ENCODE data around the gene TP63. TPM values are rescaled to one million over a fixed set of nuclear protein-coding genes. Genes with fewer than 3 reads are reported as not detected.

Gene TP63
- total RNA-seq, 2 donors from 2014 or later: not detected

GRCh38 chr3:189805375-189806067 is 174.3 kb downstream of the TP63 start:
- Histone ChIP-seq H3K27me3 (no peaks in the 10 kb centered on the region), H3K9me3 (peaks cover 0 to 4% (median 0%) of the 10 kb centered on the region in 3 donors), H3K4me3 (no peak overlapping the region), H3K4me1 (peaks cover 4% of the 10 kb centered on the region), H3K27ac (no peak overlapping the region), H3K36me3 (replicated peaks in 1 of 2; ENCODE audit: insufficient read depth in 1 of 2, low read depth in 2 of 2) (no peaks in the 10 kb centered on the region)
- TF ChIP-seq CTCF (IDR thresholded peaks at IDR 0.05): no peak
- TF ChIP-seq POLR2A (IDR thresholded peaks at IDR 0.05): no peak
- DNase-seq (no peak), ATAC-seq (no peak)
- intact Hi-C loops (cut with DNase I): no loop called here
- 76 to 77% methylated on average over 4 of the region's 4 CpGs for WGBS, 2 donors

DNA sequence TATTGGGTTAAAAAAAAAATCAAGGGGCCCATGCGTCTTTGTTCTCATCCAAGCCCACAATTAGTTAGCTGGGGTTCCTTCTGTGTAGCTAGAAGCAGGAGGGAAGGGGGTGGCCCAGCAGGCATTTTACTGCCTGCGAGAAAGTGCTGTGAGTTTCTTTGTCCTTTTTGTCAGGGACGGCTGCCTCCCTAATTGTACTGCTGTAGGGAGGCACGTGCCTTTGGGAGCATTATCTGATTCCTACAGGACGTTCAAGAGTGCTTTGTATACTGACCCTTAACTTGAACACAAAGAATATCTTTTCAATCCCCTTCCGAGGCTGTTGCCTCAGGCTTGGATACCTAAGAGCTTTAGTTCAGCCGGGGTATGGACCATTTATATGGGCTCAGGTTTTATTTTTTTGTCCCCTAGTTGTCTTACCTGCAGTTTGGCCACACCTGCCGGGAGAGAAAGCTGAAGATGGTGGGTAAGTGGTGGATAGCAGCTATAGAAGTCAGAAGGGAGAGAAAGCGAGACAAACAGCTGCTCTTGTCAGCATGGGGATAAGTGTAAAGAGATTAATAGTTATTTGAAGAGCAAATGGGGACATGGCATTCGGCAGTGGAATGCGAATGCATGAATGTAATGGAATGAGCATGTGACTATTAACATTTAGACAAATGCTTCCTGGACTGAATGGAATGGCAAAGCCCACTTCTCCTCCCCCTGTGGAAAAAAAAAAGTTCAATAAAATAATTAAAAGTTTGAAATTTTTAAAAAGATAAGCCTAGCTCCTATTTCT is 175.2 kb downstream of the TP63 start:
- Histone ChIP-seq H3K36me3 (replicated peaks in 1 of 2; ENCODE audit: insufficient read depth in 1 of 2, low read depth in 2 of 2) (no peaks in the 10 kb centered on the region), H3K4me3 (no peak overlapping the region), H3K27ac (no peak overlapping the region), H3K4me1 (peaks cover 4% of the 10 kb centered on the region), H3K27me3 (no peaks in the 10 kb centered on the region), H3K9me3 (peaks cover 0 to 4% (median 0%) of the 10 kb centered on the region in 3 donors)
- TF ChIP-seq POLR2A (IDR thresholded peaks at IDR 0.05): no peak
- no peak for TF ChIP-seq CTCF (IDR thresholded peaks at IDR 0.05)
- 44 to 46% methylated on average over 11 of the region's 11 CpGs for WGBS, 2 donors
- no peak for DNase-seq
- intact Hi-C loops (cut with DNase I): no loop called here
- ATAC-seq: peak; percentile 63

GRCh38 chr3:189808246-189809007 is 177.2 kb downstream of the TP63 start:
- Histone ChIP-seq H3K9me3 (peaks cover 0 to 4% (median 0%) of the 10 kb centered on the region in 3 donors), H3K36me3 (replicated peaks in 1 of 2; ENCODE audit: insufficient read depth in 1 of 2, low read depth in 2 of 2) (no peaks in the 10 kb centered on the region), H3K27me3 (no peaks in the 10 kb centered on the region), H3K4me1 (peaks cover 4% of the 10 kb centered on the region), H3K4me3 (no peak overlapping the region), H3K27ac (no peak overlapping the region)
- DNase-seq (no peak), ATAC-seq (no peak)
- intact Hi-C loops (cut with DNase I): no loop called here
- TF ChIP-seq POLR2A (IDR thresholded peaks at IDR 0.05) (no peak), CTCF (IDR thresholded peaks at IDR 0.05) (no peak)
- WGBS, 2 donors: 84 to 88% methylated on average over 29 of the region's 29 CpGs

DNA sequence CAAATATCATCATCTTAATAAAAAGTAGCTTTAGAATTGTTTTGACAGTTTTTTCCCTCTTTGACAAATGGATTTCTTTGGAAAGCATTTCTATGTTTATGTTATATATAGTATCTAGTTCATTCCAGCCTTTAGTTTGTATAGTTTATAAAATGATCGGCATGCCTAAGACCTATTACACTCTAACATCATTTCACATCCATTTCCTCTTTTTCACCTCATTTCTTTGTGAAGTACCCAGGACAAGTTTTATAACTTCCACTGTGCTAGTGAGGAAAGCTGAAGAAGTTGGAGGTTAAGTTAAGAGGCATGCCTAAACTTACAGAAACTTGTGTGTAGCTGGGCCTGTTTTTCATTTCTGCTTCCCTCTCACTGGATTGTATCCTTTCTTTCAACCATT is 178.4 kb downstream of the TP63 start:
- peaks cover 0 to 4% (median 0%) of the 10 kb centered on the region in 3 donors for H3K9me3 ChIP-seq
- DNase-seq (no peak), ATAC-seq (no peak)
- H3K4me1 ChIP-seq: peaks cover 4% of the 10 kb centered on the region
- H3K36me3 ChIP-seq (replicated peaks in 1 of 2; ENCODE audit: insufficient read depth in 1 of 2, low read depth in 2 of 2): no peaks in the 10 kb centered on the region
- TF ChIP-seq CTCF (IDR thresholded peaks at IDR 0.05) (no peak), POLR2A (IDR thresholded peaks at IDR 0.05) (no peak)
- H3K4me3 ChIP-seq: no peak overlapping the region
- intact Hi-C loops (cut with DNase I): no loop called here
- WGBS, 2 donors: 59 to 70% methylated on average over 1 of the region's 1 CpG
- H3K27ac ChIP-seq: no peak overlapping the region
- no peaks in the 10 kb centered on the region for H3K27me3 ChIP-seq

Data from body of pancreas (tissue), 4 donors.